ENCODE measurements around the gene S100PBP. TPM values are rescaled to one million over a fixed set of nuclear protein-coding genes. Genes with fewer than 3 reads are reported as not detected.

Gene S100PBP
- total and polyA plus RNA-seq, 9 of the 15 experiments (the other 6 are each of a cell fraction or from before 2014, with no cell fraction given) = 22.9 to 60.2 (median 32.9) TPM

GRCh38 chr1:32885676-32886003, 68.2 kb downstream of the S100PBP start:
- intact Hi-C loops (cut with micrococcal nuclease) = no loop called here
- Histone ChIP-seq H3K79me2 (ENCODE audit: control insufficient read depth, insufficient read depth, low read length) (no peaks in the 10 kb centered on the region), H2AFZ (ENCODE audit: low read depth, low read length) (no peak overlapping the region), H3K4me2 (ENCODE audit: insufficient read depth, low read length) (no peak overlapping the region), H4K20me1 (replicated peaks; ENCODE audit: control insufficient read depth, insufficient read depth, low read length) (peaks cover 37% of the 10 kb centered on the region), H3K9ac (ENCODE audit: insufficient read depth in 1 of 2, low read depth in 2 of 2, low read length in 2 of 2) (no peak overlapping the region), H3K4me1 (replicated peaks in 1 of 2; ENCODE audit: control insufficient read depth in 2 of 2, insufficient read depth in 2 of 2, low read length in 2 of 2) (peaks cover 0 to 25% of the 10 kb centered on the region in 2 experiments; a peak in 3 of 5 replicates), H3K9me1 (ENCODE audit: control insufficient read depth, insufficient read depth, low read length) (no peaks in the 10 kb centered on the region), H3K4me3 (no peak overlapping the region), H3K27me3 (ENCODE audit: control insufficient read depth in 2 of 2, insufficient read depth in 2 of 2, low read length in 2 of 2) (peaks cover 9 to 57% of the 10 kb centered on the region in 2 experiments; a peak in 4 of 5 replicates), H3K36me3 (ENCODE audit: control insufficient read depth, insufficient read depth, low read length) (no peaks in the 10 kb centered on the region), H3K9me3 (replicated peaks; ENCODE audit: control insufficient read depth, insufficient read depth, low read depth, low read length) (no peaks in the 10 kb centered on the region), H3K27ac (ENCODE audit: extremely low read depth, low read depth, low read length) (no peak overlapping the region)
- no peak for FAIRE-seq
- no peak for ATAC-seq
- in situ Hi-C loops (cut with MboI) = loop anchor here (25.0 kb wide), 1 partner anchor 727 kb away; no protein-coding TSS in a partner anchor
- POLR2A ChIA-PET = interaction anchor here (0.6 kb wide), 4 partner anchors 106 to 456 kb away, joined by 3 read pairs; no protein-coding TSS in a partner anchor
- BruUV-seq (replicated peaks) = no TSS peak
- no peak for DNase-seq (ENCODE audit: extremely low read depth in 1 of 4, low spot score in 3 of 4)
- TF ChIP-seq ATF3 (IDR thresholded peaks at IDR 0.05) (no peak), ATF3 (CRISPR knock-in tag; conservative IDR thresholded peaks at IDR 0.05) (no peak), SP1 (CRISPR knock-in tag; IDR thresholded peaks at IDR 0.05) (no peak), DMBX1 (CRISPR knock-in tag; IDR thresholded peaks at IDR 0.05; ENCODE audit: borderline replicate concordance) (no peak), RAD21 (CRISPR knock-in tag; conservative IDR thresholded peaks at IDR 0.05 in 1 of 2, IDR thresholded peaks at IDR 0.05 in 1 of 2) (no peak), NFYB (IDR thresholded peaks at IDR 0.05; ENCODE audit: extremely low read depth, insufficient read length) (no peak), SMC3 (conservative IDR thresholded peaks at IDR 0.05; ENCODE audit: insufficient read depth, low read depth, low read length) (no peak), ZNF79 (CRISPR knock-in tag; IDR thresholded peaks at IDR 0.05; ENCODE audit: low read depth) (no peak), ZNF77 (CRISPR knock-in tag; IDR thresholded peaks at IDR 0.05) (no peak), SOX6 (IDR thresholded peaks at IDR 0.05) (no peak), POLR2H (tag; IDR thresholded peaks at IDR 0.05; ENCODE audit: low read depth) (no peak)
- 13% methylated on average over 8 of the region's 8 CpGs for WGBS (ENCODE audit: insufficient coverage, low coverage, missing lambda C conversion rate)
- CTCF ChIA-PET (ENCODE audit: low intra/inter-chr PET ratio) = interaction anchor here (0.6 kb wide), 1 partner anchor 9 kb away, joined by 3 read pairs; no protein-coding TSS in a partner anchor

Data from K562 (cell line).